OCI-LY7 (cell line): ENCODE results near the gene HOXA1.

Source experiments
- EZH2phosphoT487 ChIP-seq: fragments of 200-600 bp; sonication (generic); IDR thresholded peaks from 2 replicates; pipeline ENCODE4 v1.6.1; 2018; ENCODE audit warnings: low read depth, borderline replicate concordance, mild to moderate bottlenecking, mixed run types, antibody characterized with exemption, low read length, moderate library complexity, mixed read lengths
- TF ChIP-seq, protein P1 (sequence below): fragments of 200-600 bp; sonication (generic); conservative IDR thresholded peaks from 2 replicates; pipeline ENCODE4 v1.5.1; 2014; ENCODE audit warnings: mild to moderate bottlenecking, antibody characterized with exemption, low read length, moderate library complexity, mixed read lengths

- TF ChIP-seq, protein P1, sequence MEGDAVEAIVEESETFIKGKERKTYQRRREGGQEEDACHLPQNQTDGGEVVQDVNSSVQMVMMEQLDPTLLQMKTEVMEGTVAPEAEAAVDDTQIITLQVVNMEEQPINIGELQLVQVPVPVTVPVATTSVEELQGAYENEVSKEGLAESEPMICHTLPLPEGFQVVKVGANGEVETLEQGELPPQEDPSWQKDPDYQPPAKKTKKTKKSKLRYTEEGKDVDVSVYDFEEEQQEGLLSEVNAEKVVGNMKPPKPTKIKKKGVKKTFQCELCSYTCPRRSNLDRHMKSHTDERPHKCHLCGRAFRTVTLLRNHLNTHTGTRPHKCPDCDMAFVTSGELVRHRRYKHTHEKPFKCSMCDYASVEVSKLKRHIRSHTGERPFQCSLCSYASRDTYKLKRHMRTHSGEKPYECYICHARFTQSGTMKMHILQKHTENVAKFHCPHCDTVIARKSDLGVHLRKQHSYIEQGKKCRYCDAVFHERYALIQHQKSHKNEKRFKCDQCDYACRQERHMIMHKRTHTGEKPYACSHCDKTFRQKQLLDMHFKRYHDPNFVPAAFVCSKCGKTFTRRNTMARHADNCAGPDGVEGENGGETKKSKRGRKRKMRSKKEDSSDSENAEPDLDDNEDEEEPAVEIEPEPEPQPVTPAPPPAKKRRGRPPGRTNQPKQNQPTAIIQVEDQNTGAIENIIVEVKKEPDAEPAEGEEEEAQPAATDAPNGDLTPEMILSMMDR = no peak
- TF ChIP-seq EZH2phosphoT487 = no peak
These were observed 35.0 kb upstream of the HOXA1 start, which contains the start of gene HOXA4 for GRCh38 chr7:27130540-27131389.
